NOMO-1 treated with DMSO at 0.1 percent for 48 hours (cell line): ENCODE results near the gene TRIAP1.

Experiments
- DNase-seq: peaks from one replicate; lab custom pipeline; 2025; ENCODE audit not compliant: unreplicated experiment; lab: John Stamatoyannopoulos, UW

The TRIAP1 gene

GRCh38 chr12:120432772-120433525 lies 13.2 kb downstream of the TRIAP1 start:
- DNase-seq, result no peak

DNA sequence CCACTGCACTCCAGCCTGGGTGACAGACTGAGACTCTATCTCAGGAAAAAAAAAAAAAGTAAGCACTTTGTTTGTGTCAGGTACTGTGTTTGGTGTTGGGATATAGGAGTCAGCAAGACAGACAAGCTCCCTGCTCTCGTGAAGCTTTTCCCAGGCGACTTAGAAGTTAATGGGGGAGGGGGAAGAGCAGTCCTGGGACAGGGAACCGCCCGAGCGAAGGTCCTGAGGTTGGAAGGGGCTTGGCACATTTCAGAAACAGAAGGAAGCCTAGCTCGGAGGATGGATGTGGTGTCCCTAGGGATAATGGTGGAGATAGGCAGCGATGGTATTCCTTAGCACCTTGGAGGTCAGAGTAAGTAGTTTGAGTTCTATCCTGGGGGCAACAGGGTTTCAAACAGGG lies 16.8 kb downstream of the TRIAP1 start:
- no peak for DNase-seq

- DNase-seq, result no peak
Observed at GRCh38 chr12:120428597-120429229, 17.5 kb downstream of the TRIAP1 start.

DNA sequence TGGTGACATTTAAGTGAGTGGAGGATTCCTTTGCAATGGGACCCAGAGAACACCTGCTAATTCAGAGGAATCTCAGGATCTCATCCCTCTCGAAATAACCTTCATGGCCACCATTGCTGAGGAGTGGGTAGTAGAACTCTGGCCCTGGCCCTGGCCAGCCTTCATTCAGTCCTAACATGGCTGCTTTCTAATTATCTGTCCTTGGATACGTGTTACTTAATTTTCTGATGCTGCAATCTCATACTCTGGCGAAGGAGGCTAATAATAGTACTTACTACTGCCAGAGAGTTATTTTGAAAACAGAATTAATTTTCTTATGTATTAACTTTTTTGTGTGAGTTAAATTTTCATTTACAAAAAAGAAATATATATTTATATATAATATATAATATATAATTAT lies 20.4 kb downstream of the TRIAP1 start:
- DNase-seq, result no peak

DNA sequence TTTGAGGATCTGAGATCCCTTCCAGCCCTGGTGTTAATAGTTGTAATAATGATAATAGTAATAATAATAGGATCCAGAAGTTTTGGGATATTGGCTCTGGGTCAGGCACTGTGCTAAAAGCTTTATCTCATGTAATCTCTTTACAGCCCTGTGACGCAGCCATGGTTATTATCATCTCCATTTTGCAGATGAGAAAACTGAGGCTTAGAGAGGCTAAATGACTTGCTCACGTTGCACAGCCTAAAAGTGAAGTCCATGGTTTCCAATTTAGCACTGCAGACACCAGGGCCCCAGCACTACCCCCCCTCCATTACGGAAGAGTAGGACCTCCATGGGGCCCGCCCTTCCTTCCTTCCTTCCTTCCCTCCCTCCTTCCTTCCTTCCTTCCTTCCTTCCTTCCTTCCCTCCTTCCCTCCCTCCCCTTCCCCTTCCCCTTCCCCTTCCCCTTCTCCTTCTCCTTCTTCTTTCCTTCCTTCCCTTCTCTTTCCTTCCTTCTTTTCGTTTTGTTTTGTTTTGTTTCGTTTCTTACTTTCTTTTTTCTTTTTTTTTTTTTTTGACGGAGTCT lies 23.2 kb downstream of the TRIAP1 start:
- no peak for DNase-seq

DNA sequence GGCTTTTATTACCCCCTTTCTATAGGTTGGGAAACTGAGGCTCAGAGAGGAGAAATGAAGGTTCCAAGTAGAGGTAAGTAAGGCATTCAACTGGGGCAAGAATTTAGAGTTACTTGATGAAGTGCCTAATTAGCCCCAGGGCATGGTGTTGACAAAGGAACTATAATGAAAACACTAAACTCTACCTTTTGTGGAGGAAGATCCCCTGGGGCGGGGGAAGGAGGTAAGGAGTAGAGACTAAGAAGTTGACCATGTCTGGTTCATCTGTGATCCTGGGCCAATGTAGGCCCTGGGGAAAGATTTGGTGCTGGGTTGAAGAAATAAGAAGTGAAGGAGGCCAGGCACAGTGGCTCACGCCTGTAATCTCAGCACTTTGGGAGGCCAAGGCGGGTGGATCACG lies 24.5 kb downstream of the TRIAP1 start:
- DNase-seq, result no peak

- no peak for DNase-seq
Observed at GRCh38 chr12:120417917-120418580, 28.1 kb downstream of the TRIAP1 start.

DNA sequence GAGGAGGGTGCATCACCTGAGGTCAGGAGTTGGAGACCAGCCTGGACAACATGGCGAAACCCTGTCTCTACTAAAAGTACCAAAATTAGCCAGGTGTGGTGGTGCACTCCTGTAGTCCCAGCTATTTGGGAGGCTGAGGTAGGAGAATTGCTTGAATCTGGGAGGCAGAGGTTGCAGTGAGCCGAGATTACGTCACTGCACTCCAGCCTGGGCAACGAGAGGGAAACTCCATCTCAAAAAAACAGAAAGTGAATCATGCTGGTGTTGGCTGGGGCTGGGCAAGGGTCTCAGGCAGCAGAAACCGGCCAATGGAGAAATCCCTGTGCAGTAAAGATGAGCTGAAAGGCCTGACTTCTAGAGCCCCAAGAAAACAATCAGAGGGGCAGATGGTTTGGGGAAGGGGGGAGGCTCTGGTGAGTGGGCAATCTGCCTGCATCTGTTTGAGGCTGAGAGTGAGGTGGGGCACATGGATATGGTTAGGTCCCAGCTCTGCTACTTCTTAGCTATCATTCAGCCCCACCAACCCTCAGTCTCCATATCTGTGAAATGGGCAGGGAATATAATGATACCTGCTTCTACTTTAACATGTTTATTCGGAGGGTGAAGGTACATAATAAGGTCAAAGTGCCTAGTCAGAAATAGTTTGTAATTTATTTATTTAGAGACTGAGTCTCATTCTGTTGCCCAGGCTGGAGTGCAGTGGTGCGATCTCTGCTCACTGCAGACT lies 29.5 kb downstream of the TRIAP1 start:
- DNase-seq, result no peak

GRCh38 chr12:120413901-120414695 lies 32.1 kb downstream of the TRIAP1 start:
- no peak for DNase-seq

GRCh38 chr12:120412421-120412820 lies 33.8 kb downstream of the TRIAP1 start:
- no peak for DNase-seq

DNA sequence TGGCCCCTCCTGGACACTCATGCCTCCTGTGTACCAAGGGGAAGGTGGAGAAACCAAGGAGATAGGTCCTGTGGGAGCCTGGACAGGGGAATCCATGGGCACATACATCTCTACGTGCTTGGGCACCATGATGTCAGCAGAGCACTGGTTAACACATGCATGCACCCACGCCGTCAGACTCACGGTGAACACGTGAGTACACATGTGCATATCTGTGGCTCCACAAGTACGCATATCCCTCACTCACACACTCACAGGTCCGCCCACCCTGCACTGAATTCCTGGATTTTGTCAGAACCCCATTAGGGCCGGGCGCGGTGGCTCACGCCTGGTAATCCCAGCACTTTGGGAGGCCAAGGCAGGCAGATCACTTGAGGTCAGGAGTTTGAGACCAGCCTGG lies 37.4 kb downstream of the TRIAP1 start:
- DNase-seq, result no peak

- no peak for DNase-seq
Observed at GRCh38 chr12:120406553-120406952, 39.6 kb downstream of the TRIAP1 start.

- DNase-seq, result no peak
Observed at GRCh38 chr12:120406069-120406468, 40.1 kb downstream of the TRIAP1 start.

DNA sequence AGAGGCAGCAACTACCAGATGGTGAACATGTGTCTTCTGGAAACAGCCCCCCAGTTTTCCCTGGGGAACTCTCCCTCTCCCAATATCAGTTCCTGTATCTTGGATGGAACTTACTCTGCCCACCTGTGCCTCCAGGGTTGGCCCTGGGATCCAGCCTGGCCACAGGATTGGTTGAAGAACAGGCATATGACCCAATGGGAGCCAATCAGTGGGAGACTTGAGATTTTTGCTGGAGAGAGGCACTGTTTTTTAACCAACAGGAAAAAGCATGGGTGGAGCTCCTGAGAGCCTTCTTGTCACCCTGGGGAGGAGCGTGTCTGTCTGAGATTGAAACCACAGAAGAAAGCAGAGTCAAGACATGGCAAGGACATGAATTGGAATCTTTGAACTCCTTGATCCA lies 41.9 kb downstream of the TRIAP1 start:
- DNase-seq, result no peak

- DNase-seq, result no peak
Observed at GRCh38 chr12:120403869-120404268, 42.3 kb downstream of the TRIAP1 start.

GRCh38 chr12:120402217-120402616 lies 44.0 kb downstream of the TRIAP1 start:
- DNase-seq, result no peak

GRCh38 chr12:120399531-120399930 lies 46.7 kb downstream of the TRIAP1 start:
- DNase-seq, result no peak

DNA sequence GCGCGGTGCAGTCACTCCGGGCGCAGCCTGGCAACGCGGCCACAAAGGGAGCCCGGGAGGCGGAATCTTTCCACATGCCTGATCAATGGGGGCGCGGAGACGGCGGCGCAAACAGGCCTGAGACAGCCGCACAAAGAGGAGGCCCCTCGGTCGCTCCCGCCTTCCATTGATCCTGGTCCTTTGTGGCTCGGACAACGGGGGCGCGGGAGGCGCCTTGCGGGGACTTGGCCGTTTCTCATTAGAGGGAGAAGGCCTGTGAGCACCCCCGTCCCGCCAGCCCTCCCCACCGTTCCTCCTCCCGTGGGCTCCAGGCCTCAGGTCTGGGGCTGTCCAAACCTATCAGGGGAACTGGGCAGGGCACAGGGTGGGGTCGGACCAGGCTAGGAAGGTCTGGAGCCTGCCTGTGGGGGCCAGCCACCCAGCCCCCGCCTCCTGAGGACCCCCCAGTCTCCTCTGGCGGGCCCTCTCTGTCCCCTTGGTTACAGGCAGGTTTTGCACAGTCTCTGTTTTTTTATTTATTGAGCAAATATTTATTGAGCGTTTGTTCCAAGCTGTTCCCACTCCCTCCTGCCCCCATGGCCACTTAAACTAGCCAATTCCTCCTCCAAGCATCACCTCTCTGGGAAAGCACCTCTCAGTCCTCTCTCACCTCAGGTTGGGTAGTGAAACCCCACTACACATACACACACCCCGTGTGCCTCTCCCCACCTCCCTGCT lies 48.2 kb downstream of the TRIAP1 start:
- no peak for DNase-seq

- no peak for DNase-seq
Observed at GRCh38 chr12:120394483-120395367, 51.5 kb downstream of the TRIAP1 start.
